Smooth muscle cell (in vitro differentiated cells): Measurements from ENCODE around the gene GSG1L2. TPM values are rescaled to one million over a fixed set of nuclear protein-coding genes. Genes with fewer than 3 reads are reported as not detected.
A peak's percentile ranks its signal among the peaks of the same experiment; 100 is the strongest.

Source experiments
- DNase-seq: peaks from one replicate; lab custom pipeline; 2025; ENCODE audit not compliant: unreplicated experiment; lab: John Stamatoyannopoulos, UW
- H2AFZ ChIP-seq: fragments of 200-600 bp; sonication (generic); 2 replicates; pipeline ENCODE4 v1.6.0; 2016; ENCODE audit warnings: antibody characterized with exemption, low read depth, mild to moderate bottlenecking
- H3F3A ChIP-seq: fragments of 200-600 bp; sonication (generic); 2 replicates; pipeline ENCODE4 v1.6.0; 2017; ENCODE audit warnings: antibody characterized with exemption, low read depth
- H3K27ac ChIP-seq: fragments of 200-600 bp; sonication (generic); 2 replicates; pipeline ENCODE4 v1.5.1; 2016; ENCODE audit warnings: low read depth, mild to moderate bottlenecking
- H3K27me3 ChIP-seq: fragments of 200-600 bp; sonication (generic); 2 replicates; pipeline ENCODE4 v1.6.1; 2016; ENCODE audit warnings: low read depth, mild to moderate bottlenecking
- H3K36me3 ChIP-seq: fragments of 200-600 bp; sonication (generic); 2 replicates; pipeline ENCODE4 v1.5.1; 2016; ENCODE audit warnings: low read depth
- H3K4me1 ChIP-seq: fragments of 200-600 bp; sonication (generic); 2 replicates; pipeline ENCODE4 v1.5.1; 2016; ENCODE audit warnings: low read depth
- H3K4me2 ChIP-seq: fragments of 200-600 bp; sonication (generic); 2 replicates; pipeline ENCODE4 v1.6.0; 2016; ENCODE audit warnings: mild to moderate bottlenecking
- H3K4me3 ChIP-seq: fragments of 200-600 bp; sonication (generic); 2 replicates; pipeline ENCODE4 v1.5.1; 2016; ENCODE audit warnings: mild to moderate bottlenecking
- H3K79me2 ChIP-seq: fragments of 200-600 bp; sonication (generic); 2 replicates; pipeline ENCODE4 v1.6.0; 2016; ENCODE audit warnings: low read depth, mild to moderate bottlenecking
- H3K9ac ChIP-seq: fragments of 200-600 bp; sonication (generic); 2 replicates; pipeline ENCODE4 v1.6.0; 2016; ENCODE audit warnings: low read depth
- H3K9me3 ChIP-seq: fragments of 200-600 bp; sonication (generic); replicated peaks from 2 replicates; pipeline ENCODE4 v1.5.1; 2016; ENCODE audit warnings: low read depth
- H4K20me1 ChIP-seq: fragments of 200-600 bp; sonication (generic); 2 replicates; pipeline ENCODE4 v1.6.0; 2016; ENCODE audit warnings: low read depth
- CTCF ChIP-seq: fragments of 200-600 bp; sonication (generic); IDR thresholded peaks from 2 replicates; pipeline ENCODE4 v1.5.1; 2017; ENCODE audit warnings: borderline replicate concordance, mild to moderate bottlenecking, antibody characterized with exemption; ENCODE audit not compliant: insufficient read depth, poor library complexity, severe bottlenecking
- WGBS: methylation state at CpG from one replicate; pipeline ENCODE4 v1.1.7; 2016; ENCODE audit warnings: low lambda C conversion rate; 5-methylcytosine and 5-hydroxymethylcytosine counted together
- polyA plus RNA-seq: library from polyadenylated mRNA; unstranded; fragments of >200 nt; fragmentation: Nextera tagmentation; extraction: Ambion mirVana; gene quantifications from 2 replicates; pipeline ENCODE4 v1.2.1, GENCODE V29; 2016
- total RNA-seq: library from RNA; depleted of rRNA; stranded (reverse); fragments of >200 nt; gene quantifications from 2 replicates; pipeline ENCODE4 v1.2.3, GENCODE V29; 2014

Gene GSG1L2
- total and polyA plus RNA-seq, 2 experiments from 2014 or later = not detected

- Histone ChIP-seq H2AFZ (no peak overlapping the region), H4K20me1 (no peaks in the 10 kb centered on the region), H3K4me2 (no peak overlapping the region), H3K4me3 (no peak overlapping the region), H3K36me3 (no peaks in the 10 kb centered on the region), H3F3A (no peaks in the 10 kb centered on the region), H3K9me3 (no peaks in the 10 kb centered on the region), H3K4me1 (no peaks in the 10 kb centered on the region), H3K27ac (no peak overlapping the region), H3K9ac (no peak overlapping the region), H3K27me3 (peaks cover 5% of the 10 kb centered on the region), H3K79me2 (no peaks in the 10 kb centered on the region)
- no peak for TF ChIP-seq CTCF
- 81% methylated on average over 3 of the region's 3 CpGs for WGBS
- DNase-seq = no peak
Measured at GRCh38 chr17:9798008-9798407, 23.9 kb downstream of the GSG1L2 start.

GRCh38 chr17:9792181-9792840, 29.6 kb downstream of the GSG1L2 start:
- no peak overlapping the region for H3K27ac ChIP-seq
- H3K4me3 ChIP-seq = no peak overlapping the region
- no peak overlapping the region for H3K9ac ChIP-seq
- H3F3A ChIP-seq = no peaks in the 10 kb centered on the region
- no peaks in the 10 kb centered on the region for H4K20me1 ChIP-seq
- H3K36me3 ChIP-seq = no peaks in the 10 kb centered on the region
- H2AFZ ChIP-seq = no peak overlapping the region
- no peak for TF ChIP-seq CTCF
- WGBS = 92% methylated on average over 15 of the region's 15 CpGs
- no peaks in the 10 kb centered on the region for H3K9me3 ChIP-seq
- DNase-seq = no peak
- peaks cover 10% of the 10 kb centered on the region for H3K4me1 ChIP-seq
- H3K79me2 ChIP-seq = no peaks in the 10 kb centered on the region
- peaks cover 5% of the 10 kb centered on the region for H3K27me3 ChIP-seq
- no peak overlapping the region for H3K4me2 ChIP-seq

GRCh38 chr17:9790889-9791876, 30.7 kb downstream of the GSG1L2 start, which contains the start of gene DHRS7C:
TSS of gene DHRS7C (minus strand) at chr17:9791592. CDS start at chr17:9791284, 308 bp downstream.
- no peaks in the 10 kb centered on the region for H3K36me3 ChIP-seq
- no peaks in the 10 kb centered on the region for H3K9me3 ChIP-seq
- peak within 1 kb of the TSS; percentile 10 for H3K4me2 ChIP-seq
- no peaks in the 10 kb centered on the region for H3K79me2 ChIP-seq
- no peak for TF ChIP-seq CTCF
- 68% methylated on average over 15 of the region's 15 CpGs for WGBS
- H2AFZ ChIP-seq = no peak within 1 kb of the TSS
- no peak within 1 kb of the TSS for H3K4me3 ChIP-seq
- no peak within 1 kb of the TSS for H3K27ac ChIP-seq
- no peak within 1 kb of the TSS for H3K9ac ChIP-seq
- H3K4me1 ChIP-seq = peaks cover 10% of the 10 kb centered on the region
- no peaks in the 10 kb centered on the region for H3F3A ChIP-seq
- peaks cover under 1% of the 10 kb centered on the region for H3K27me3 ChIP-seq
- DNase-seq = no peak
- H4K20me1 ChIP-seq = no peaks in the 10 kb centered on the region
